K562 (cell line): ENCODE data around the gene ESPN. TPM values are rescaled to one million over a fixed set of nuclear protein-coding genes. Genes with fewer than 3 reads are reported as not detected.

ENCODE experiments used
- ATAC-seq: fragments of 200-7000 bp; cut with Tn5 transposase; 3 replicates; pipeline ENCODE4 v1.9.1; 2020; ENCODE audit warnings: moderate library complexity
- BruUV-seq: library from RNA; stranded (reverse); fragments of 400-500 nt; replicated peaks from 2 replicates; lab custom pipeline; 2021; lab: Mats Ljungman, UMichigan
- CTCF ChIA-PET: fragments of 300-600 bp; formaldehyde crosslinking; extraction: SDS; loops from one replicate; lab custom pipeline; 2021; ENCODE audit warnings: low intra/inter-chr PET ratio; lab: Yijun Ruan, JAX
- POLR2A ChIA-PET: fragments of 300-600, 350-650 bp; sonication (Branson Sonifier 250); formaldehyde crosslinking; extraction: SDS; loops from one replicate; lab custom pipeline; 2021; ENCODE audit warnings: antibody characterized with exemption, inconsistent platforms; lab: Yijun Ruan, JAX
- DNase-seq, 4 experiments: peaks; one replicate each; pipeline versions ENCODE4 v3.0.0 to v3.0.0-alpha.2; 2011 to 2018; ENCODE audit warnings: low spot score in 3 of 4, mixed read lengths in 3 of 4; ENCODE audit errors: extremely low read depth in 1 of 4
- FAIRE-seq: peaks from 2 replicates; lab custom pipeline; 2011; peaks lifted over from hg19 to GRCh38; lab: Jason Lieb, UNC
- H2AFZ ChIP-seq: 2 replicates; pipeline ENCODE4 v1.6.0; 2011; ENCODE audit warnings: low read depth, low read length, control low read depth, inconsistent platforms
- H3K27ac ChIP-seq: fragments of 200-600 bp; 3 replicates; pipeline ENCODE4 v1.8.0; 2011; ENCODE audit warnings: low read depth, mild to moderate bottlenecking, control low read depth, inconsistent platforms, low read length, moderate library complexity, mixed read lengths; ENCODE audit errors: extremely low read depth
- H3K27me3 ChIP-seq, 2 experiments: fragments of 300-600 bp in 1 of 2; 2 replicates in 1 of 2; 3 replicates in 1 of 2; pipeline versions ENCODE4 v1.6.0 to v1.8.0; 2011; ENCODE audit warnings: inconsistent platforms in 2 of 2, low read length in 2 of 2, mild to moderate bottlenecking in 1 of 2, mixed read lengths in 1 of 2, moderate library complexity in 1 of 2; ENCODE audit not compliant: control insufficient read depth in 2 of 2, insufficient read depth in 2 of 2
- H3K36me3 ChIP-seq: fragments of 300-600 bp; 3 replicates; pipeline ENCODE4 v1.8.0; 2011; ENCODE audit warnings: mild to moderate bottlenecking, low read length, inconsistent platforms; ENCODE audit not compliant: control insufficient read depth, insufficient read depth
- H3K4me1 ChIP-seq, 2 experiments: fragments of 200-600 bp in 1 of 2; replicated peaks in 1 of 2; 2 replicates in 1 of 2; 3 replicates in 1 of 2; pipeline versions ENCODE4 v1.5.1 to v1.8.0; 2011; ENCODE audit warnings: inconsistent platforms in 2 of 2, low read length in 2 of 2, mild to moderate bottlenecking in 1 of 2, mixed read lengths in 1 of 2, moderate library complexity in 1 of 2; ENCODE audit not compliant: control insufficient read depth in 2 of 2, insufficient read depth in 2 of 2
- H3K4me2 ChIP-seq: 2 replicates; pipeline ENCODE4 v1.6.1; 2011; ENCODE audit warnings: low read length, control low read depth, inconsistent platforms, mixed read lengths; ENCODE audit not compliant: insufficient read depth
- H3K4me3 ChIP-seq: fragments of 200-600 bp; sonication (generic), shearing (Covaris generic); 2 replicates; pipeline ENCODE4 v1.5.1; 2016; ENCODE audit warnings: control low read depth, inconsistent platforms
- H3K79me2 ChIP-seq: fragments of 200-600 bp; 3 replicates; pipeline ENCODE4 v1.8.0; 2011; ENCODE audit warnings: low read length, inconsistent platforms; ENCODE audit not compliant: control insufficient read depth, insufficient read depth
- H3K9ac ChIP-seq, 2 experiments: 2 replicates each; pipeline versions ENCODE4 v1.6.0 to v1.6.1; 2011; ENCODE audit warnings: low read depth in 2 of 2, low read length in 2 of 2, control low read depth in 1 of 2, inconsistent platforms in 1 of 2, mild to moderate bottlenecking in 1 of 2, mixed read lengths in 1 of 2; ENCODE audit not compliant: insufficient read depth in 1 of 2
- H3K9me1 ChIP-seq: one replicate; pipeline ENCODE4 v1.6.0; 2011; ENCODE audit warnings: inconsistent platforms, mild to moderate bottlenecking, low read length, moderate library complexity; ENCODE audit not compliant: control insufficient read depth, insufficient read depth
- H3K9me3 ChIP-seq: replicated peaks from 2 replicates; pipeline ENCODE4 v1.5.1; 2011; ENCODE audit warnings: low read depth, low read length, inconsistent platforms; ENCODE audit not compliant: control insufficient read depth, insufficient read depth
- H4K20me1 ChIP-seq: replicated peaks from 2 replicates; pipeline ENCODE4 v1.6.1; 2011; ENCODE audit warnings: low read length, inconsistent platforms, mixed read lengths; ENCODE audit not compliant: control insufficient read depth, insufficient read depth
- ADNP ChIP-seq: fragments of 200-800 bp; sonication (Bioruptor generic); IDR thresholded peaks from 2 replicates; pipeline ENCODE4 v1.6.1; 2016; ENCODE audit warnings: missing genetic modification characterization, missing compliant biosample characterization
- ESRRB ChIP-seq: fragments of 250-450 bp; sonication (Bioruptor Pico); IDR thresholded peaks from 2 replicates; pipeline ENCODE4 v1.5.0; 2020; ENCODE audit warnings: mild to moderate bottlenecking, moderate library complexity, borderline replicate concordance
- KDM2B ChIP-seq: fragments of 250-450 bp; sonication (Bioruptor Pico); IDR thresholded peaks from 2 replicates; pipeline ENCODE4 v1.8.0; 2021; ENCODE audit warnings: mild to moderate bottlenecking, moderate library complexity
- LCOR ChIP-seq: sonication (generic); formaldehyde crosslinking; IDR thresholded peaks from 2 replicates; pipeline ENCODE4 v1.8.0; 2022; ENCODE audit warnings: mild to moderate bottlenecking, missing genetic modification reagents
- MCM3 ChIP-seq: fragments of 450-650 bp; IDR thresholded peaks from 2 replicates; pipeline ENCODE4 v1.6.1; 2016
- MNT ChIP-seq, 2 experiments: fragments of 450-650 bp; conservative IDR thresholded peaks; 2 replicates each; pipeline ENCODE4 v1.6.1; 2017; ENCODE audit warnings: mild to moderate bottlenecking in 2 of 2, moderate library complexity in 2 of 2
- NCOR1 ChIP-seq: fragments of 450-650 bp; IDR thresholded peaks from 2 replicates; pipeline ENCODE4 v1.6.1; 2016; ENCODE audit warnings: mild to moderate bottlenecking, moderate library complexity
- PCBP2 ChIP-seq: fragments of 200-400 bp; formaldehyde crosslinking; IDR thresholded peaks from 2 replicates; pipeline ENCODE4 v1.6.1; 2018; ENCODE audit warnings: low read length, low read depth, mild to moderate bottlenecking, moderate library complexity; ENCODE audit not compliant: poor library complexity, severe bottlenecking
- SMC3 ChIP-seq: conservative IDR thresholded peaks from 2 replicates; pipeline ENCODE4 v1.6.1; 2011; ENCODE audit warnings: low read depth, low read length, improper control_type of control experiment; ENCODE audit not compliant: insufficient read depth
- SRSF1 ChIP-seq: fragments of 200-400 bp; formaldehyde crosslinking; IDR thresholded peaks from 2 replicates; pipeline ENCODE4 v1.6.1; 2017; ENCODE audit warnings: mild to moderate bottlenecking, low read depth, low read length, moderate library complexity
- STAT5A ChIP-seq: IDR thresholded peaks from 2 replicates; pipeline ENCODE4 v1.6.1; 2012; ENCODE audit warnings: low read length, inconsistent platforms, borderline replicate concordance
- TRIM24 ChIP-seq, 2 experiments: fragments of 450-650 bp; IDR thresholded peaks; 2 replicates each; pipeline ENCODE4 v1.6.1; 2016
- XRCC3 ChIP-seq: fragments of 450-650 bp; IDR thresholded peaks from 2 replicates; pipeline ENCODE4 v1.6.1; 2017; ENCODE audit warnings: mild to moderate bottlenecking, moderate library complexity
- ZKSCAN8 ChIP-seq: fragments of 200-800 bp; sonication (Bioruptor generic); IDR thresholded peaks from 2 replicates; pipeline ENCODE4 v1.6.1; 2016; ENCODE audit warnings: missing genetic modification characterization, missing compliant biosample characterization
- WGBS: fragments of 100-300 bp; shearing (Covaris generic); methylation state at CpG from one replicate; pipeline ENCODE4 v1.1.6; 2016; ENCODE audit warnings: low coverage, mixed read lengths; ENCODE audit not compliant: insufficient coverage; ENCODE audit errors: missing lambda C conversion rate; 5-methylcytosine and 5-hydroxymethylcytosine counted together
- in situ Hi-C: fragments of 300-500 bp; cut with MboI; formaldehyde crosslinking; loops from 4 replicates; pipeline ENCODE4 v1.15.0; 2018; ENCODE audit warnings: inconsistent platforms, mixed read lengths
- intact Hi-C: fragments of 100-400 bp; cut with micrococcal nuclease; formaldehyde crosslinking; loops from 2 replicates; pipeline ENCODE4 v1.14.2; 2022
- polyA plus RNA-seq, 8 experiments: library from polyadenylated mRNA; depleted of rRNA in 4 of 8; stranded (reverse) in 5 of 8; unstranded in 3 of 8; fragments of >200 nt; fragmentation: Nextera tagmentation in 2 of 8; fragmentation: Illumina TruSeq in 1 of 8; extraction: Ambion mirVana in 2 of 8; extraction: Trizol in 1 of 8; gene quantifications; 2 replicates each; pipeline versions ENCODE4 v1.2.1 to v1.2.3, GENCODE V29; 2011 to 2014; ENCODE audit warnings: inconsistent platforms in 1 of 8, missing spikeins in 1 of 8
- total RNA-seq, 7 experiments: library from RNA; depleted of rRNA in 6 of 7; stranded (reverse); fragments of >200 nt in 6 of 7; fragmentation: Illumina TruSeq in 2 of 7; extraction: Trizol in 2 of 7; gene quantifications; 2 replicates each; pipeline versions ENCODE4 v1.2.1 to v1.2.3, GENCODE V29; 2011 to 2021; ENCODE audit warnings: low replicate concordance in 1 of 7
- TF ChIP-seq, protein P1 (sequence below): fragments of 450-650 bp; IDR thresholded peaks from 2 replicates; pipeline ENCODE4 v1.6.1; 2017; ENCODE audit warnings: mild to moderate bottlenecking, moderate library complexity
- TF ChIP-seq, protein P2 (sequence below): fragments of 450-650 bp; IDR thresholded peaks from 2 replicates; pipeline ENCODE4 v1.7.0; 2016; ENCODE audit warnings: borderline replicate concordance

ESPN gene
- total and polyA plus RNA-seq, 9 of the 15 experiments (the other 6 are each of a cell fraction or from before 2014, with no cell fraction given) = 0.07 to 1.2 (median 0.45) TPM; not detected in 3

GRCh38 chr1:6496890-6497214 is 72.3 kb downstream of the ESPN start:
- Histone ChIP-seq H4K20me1 (peaks cover 37% of the 10 kb centered on the region), H2AFZ (no peak overlapping the region), H3K4me3 (no peak overlapping the region), H3K4me1 (peaks cover 0 to 43% of the 10 kb centered on the region in 2 experiments; a peak in 2 of 5 replicates), H3K4me2 (no peak overlapping the region), H3K36me3 (no peaks in the 10 kb centered on the region), H3K79me2 (no peaks in the 10 kb centered on the region), H3K27me3 (peaks cover 45 to 77% of the 10 kb centered on the region in 2 experiments), H3K9me1 (no peaks in the 10 kb centered on the region), H3K9ac (0 out of 4 replicates have a peak overlapping the region, but pooled peaks of 1 of the 2 experiments have one; percentile 22), H3K27ac (no peak overlapping the region), H3K9me3 (no peaks in the 10 kb centered on the region)
- in situ Hi-C loops (loop anchor here (10.0 to 25.0 kb wide), 2 partner anchors 138 to 715 kb away; no protein-coding TSS in a partner anchor), intact Hi-C loops (no loop called here)
- TF ChIP-seq, protein P1, sequence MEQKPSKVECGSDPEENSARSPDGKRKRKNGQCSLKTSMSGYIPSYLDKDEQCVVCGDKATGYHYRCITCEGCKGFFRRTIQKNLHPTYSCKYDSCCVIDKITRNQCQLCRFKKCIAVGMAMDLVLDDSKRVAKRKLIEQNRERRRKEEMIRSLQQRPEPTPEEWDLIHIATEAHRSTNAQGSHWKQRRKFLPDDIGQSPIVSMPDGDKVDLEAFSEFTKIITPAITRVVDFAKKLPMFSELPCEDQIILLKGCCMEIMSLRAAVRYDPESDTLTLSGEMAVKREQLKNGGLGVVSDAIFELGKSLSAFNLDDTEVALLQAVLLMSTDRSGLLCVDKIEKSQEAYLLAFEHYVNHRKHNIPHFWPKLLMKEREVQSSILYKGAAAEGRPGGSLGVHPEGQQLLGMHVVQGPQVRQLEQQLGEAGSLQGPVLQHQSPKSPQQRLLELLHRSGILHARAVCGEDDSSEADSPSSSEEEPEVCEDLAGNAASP = no peak
- no peak for TF ChIP-seq NCOR1
- TF ChIP-seq SMC3 = no peak
- no peak for TF ChIP-seq ESRRB (CRISPR knock-in tag)
- no peak for TF ChIP-seq PCBP2
- TF ChIP-seq MCM3 = no peak
- no peak for TF ChIP-seq KDM2B (CRISPR knock-in tag)
- TF ChIP-seq SRSF1 = no peak
- TF ChIP-seq ADNP (tag) = no peak
- no peak for TF ChIP-seq TRIM24 (IDR thresholded peaks at IDR 0.05)
- no peak for TF ChIP-seq STAT5A
- TF ChIP-seq XRCC3 = no peak
- no peak for TF ChIP-seq ZKSCAN8 (CRISPR knock-in tag)
- TF ChIP-seq, protein P2, sequence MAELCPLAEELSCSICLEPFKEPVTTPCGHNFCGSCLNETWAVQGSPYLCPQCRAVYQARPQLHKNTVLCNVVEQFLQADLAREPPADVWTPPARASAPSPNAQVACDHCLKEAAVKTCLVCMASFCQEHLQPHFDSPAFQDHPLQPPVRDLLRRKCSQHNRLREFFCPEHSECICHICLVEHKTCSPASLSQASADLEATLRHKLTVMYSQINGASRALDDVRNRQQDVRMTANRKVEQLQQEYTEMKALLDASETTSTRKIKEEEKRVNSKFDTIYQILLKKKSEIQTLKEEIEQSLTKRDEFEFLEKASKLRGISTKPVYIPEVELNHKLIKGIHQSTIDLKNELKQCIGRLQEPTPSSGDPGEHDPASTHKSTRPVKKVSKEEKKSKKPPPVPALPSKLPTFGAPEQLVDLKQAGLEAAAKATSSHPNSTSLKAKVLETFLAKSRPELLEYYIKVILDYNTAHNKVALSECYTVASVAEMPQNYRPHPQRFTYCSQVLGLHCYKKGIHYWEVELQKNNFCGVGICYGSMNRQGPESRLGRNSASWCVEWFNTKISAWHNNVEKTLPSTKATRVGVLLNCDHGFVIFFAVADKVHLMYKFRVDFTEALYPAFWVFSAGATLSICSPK = no peak
- TF ChIP-seq LCOR (CRISPR knock-in tag) = no peak
- TF ChIP-seq MNT (conservative IDR thresholded peaks at IDR 0.05) = no peak
- FAIRE-seq (no peak), DNase-seq (no peak), ATAC-seq (no peak)
- no TSS peak for BruUV-seq
- ChIA-PET CTCF (interaction anchor here (0.6 kb wide), 1 partner anchor 250 kb away, joined by 3 read pairs; no protein-coding TSS in a partner anchor), POLR2A (no interaction called here)
- 12% methylated on average over 17 of the region's 21 CpGs for WGBS
